Fibroblast of the aortic adventitia (primary cell): ENCODE measurements around the gene GPR157. TPM values are rescaled to one million over a fixed set of nuclear protein-coding genes. Genes with fewer than 3 reads are reported as not detected.

Experiments used
- DNase-seq: peaks from one replicate; pipeline ENCODE4 v3.0.0-alpha.2; 2010; ENCODE audit warnings: low read depth
- H3K4me3 ChIP-seq: 2 replicates; pipeline ENCODE4 v1.5.1; 2011; ENCODE audit warnings: low read depth, mild to moderate bottlenecking, control low read depth, low read length, moderate library complexity
- CTCF ChIP-seq: IDR thresholded peaks from 2 replicates; pipeline ENCODE4 v1.5.1; 2011; ENCODE audit warnings: mild to moderate bottlenecking, low read length, control low read depth, inconsistent platforms; ENCODE audit not compliant: insufficient read depth
- total RNA-seq: library from RNA; depleted of rRNA; stranded (reverse); fragments of >200 nt; gene quantifications from 2 replicates; pipeline ENCODE4 v1.2.3, GENCODE V29; 2012; ENCODE audit warnings: low replicate concordance

GPR157 gene
- total RNA-seq, 1 donor, result 1.6 TPM

GRCh38 chr1:9071554-9072235 is 57.2 kb downstream of the GPR157 start:
- H3K4me3 ChIP-seq, result no peak overlapping the region
- DNase-seq, result no peak
- no peak for TF ChIP-seq CTCF

- no peak for TF ChIP-seq CTCF
- H3K4me3 ChIP-seq, result no peak overlapping the region
- no peak for DNase-seq
Observed at GRCh38 chr1:9070486-9070885, 58.4 kb downstream of the GPR157 start.

GRCh38 chr1:9069326-9070100 is 59.4 kb downstream of the GPR157 start, which contains the start of gene SLC2A5:
Gene SLC2A5 (minus strand): TSS chr1:9069635. CDS start chr1:9069536, 99 bp downstream.
- DNase-seq, result peak; percentile 61
- TF ChIP-seq CTCF, result no peak
- peak within 1 kb of the TSS; percentile 23 for H3K4me3 ChIP-seq

GRCh38 chr1:9068981-9069325 is 59.9 kb downstream of the GPR157 start:
- DNase-seq, result peak; percentile 70
- no peak for TF ChIP-seq CTCF
- H3K4me3 ChIP-seq, result peak overlapping the region; percentile 23

GRCh38 chr1:9066945-9067807 is 61.7 kb downstream of the GPR157 start:
- no peak overlapping the region for H3K4me3 ChIP-seq
- TF ChIP-seq CTCF, result no peak
- peak; percentile 88 for DNase-seq

GRCh38 chr1:9065213-9065751 is 63.6 kb downstream of the GPR157 start:
- TF ChIP-seq CTCF, result no peak
- H3K4me3 ChIP-seq, result no peak overlapping the region
- DNase-seq, result no peak
